Neural progenitor cell (in vitro differentiated cells): Measurements from ENCODE around the gene MBOAT1. TPM values are rescaled to one million over a fixed set of nuclear protein-coding genes. Genes with fewer than 3 reads are reported as not detected.

Experiments used
- DNase-seq: peaks from one replicate; pipeline ENCODE4 v3.0.0-alpha.2; 2016; ENCODE audit warnings: low spot score
- H2AFZ ChIP-seq: fragments of 200-600 bp; sonication (generic); replicated peaks from 2 replicates; pipeline ENCODE4 v1.6.1; 2016; ENCODE audit warnings: antibody characterized with exemption
- H3F3A ChIP-seq: fragments of 200-600 bp; sonication (generic); 2 replicates; pipeline ENCODE4 v1.6.1; 2016; ENCODE audit warnings: antibody characterized with exemption, low read depth
- H3K27ac ChIP-seq: fragments of 200-600 bp; sonication (generic); 2 replicates; pipeline ENCODE4 v1.5.1; 2016; ENCODE audit warnings: mild to moderate bottlenecking
- H3K27me3 ChIP-seq: fragments of 200-600 bp; sonication (generic); 2 replicates; pipeline ENCODE4 v1.6.1; 2016; ENCODE audit warnings: mild to moderate bottlenecking, moderate library complexity
- H3K36me3 ChIP-seq: fragments of 200-600 bp; sonication (generic); 2 replicates; pipeline ENCODE4 v1.5.1; 2016
- H3K4me1 ChIP-seq: fragments of 200-600 bp; sonication (generic); 2 replicates; pipeline ENCODE4 v1.6.1; 2016; ENCODE audit warnings: mixed run types
- H3K4me2 ChIP-seq: fragments of 200-600 bp; sonication (generic); 2 replicates; pipeline ENCODE4 v1.6.1; 2016
- H3K4me3 ChIP-seq: fragments of 200-600 bp; sonication (generic); 2 replicates; pipeline ENCODE4 v1.5.1; 2016
- H3K79me2 ChIP-seq: fragments of 200-600 bp; sonication (generic); 2 replicates; pipeline ENCODE4 v1.6.1; 2016; ENCODE audit warnings: low read depth
- H3K9ac ChIP-seq: fragments of 200-600 bp; sonication (generic); 2 replicates; pipeline ENCODE4 v1.6.1; 2016
- H3K9me3 ChIP-seq: fragments of 200-600 bp; sonication (generic); 2 replicates; pipeline ENCODE4 v1.5.1; 2016; ENCODE audit warnings: low read depth
- H4K20me1 ChIP-seq: fragments of 200-600 bp; sonication (generic); 2 replicates; pipeline ENCODE4 v1.6.1; 2016; ENCODE audit warnings: low read depth
- H3K27ac Mint-ChIP-seq: 3 replicates; pipeline ENCODE4 v1.8.0; 2021; ENCODE audit warnings: mixed read lengths
- H3K27me3 Mint-ChIP-seq: 2 replicates; pipeline ENCODE4 v1.8.0; 2022; ENCODE audit warnings: low read depth, mild to moderate bottlenecking, inconsistent platforms, moderate library complexity, mixed read lengths; ENCODE audit not compliant: insufficient read depth
- H3K36me3 Mint-ChIP-seq: 3 replicates; pipeline ENCODE4 v1.8.0; 2021; ENCODE audit warnings: mixed read lengths
- H3K4me1 Mint-ChIP-seq: 3 replicates; pipeline ENCODE4 v1.8.0; 2021; ENCODE audit warnings: mixed read lengths
- H3K4me3 Mint-ChIP-seq: 3 replicates; pipeline ENCODE4 v1.8.0; 2021; ENCODE audit warnings: mild to moderate bottlenecking, moderate library complexity, mixed read lengths
- H3K9me3 Mint-ChIP-seq: 3 replicates; pipeline ENCODE4 v1.8.0; 2020; ENCODE audit warnings: mixed read lengths
- EZH2 ChIP-seq: fragments of 200-600 bp; sonication (generic); IDR thresholded peaks from 2 replicates; pipeline ENCODE4 v1.6.1; 2017; ENCODE audit warnings: antibody characterized with exemption, mild to moderate bottlenecking, moderate library complexity
- EZH2phosphoT487 ChIP-seq: fragments of 200-600 bp; sonication (generic); IDR thresholded peaks from 2 replicates; pipeline ENCODE4 v1.6.1; 2017; ENCODE audit warnings: antibody characterized with exemption
- total RNA-seq: library from RNA; depleted of rRNA; stranded (reverse); fragments of >200 nt; gene quantifications from 2 replicates; pipeline ENCODE4 v1.2.3, GENCODE V29; 2015; ENCODE audit warnings: low replicate concordance
- TF ChIP-seq, protein P1 (sequence below): fragments of 200-600 bp; sonication (generic); IDR thresholded peaks from 2 replicates; pipeline ENCODE4 v1.5.1; 2017; ENCODE audit warnings: antibody characterized with exemption, mild to moderate bottlenecking

The MBOAT1 gene
- total RNA-seq, 1 donor from 2014 or later = 0.45 TPM

DNA sequence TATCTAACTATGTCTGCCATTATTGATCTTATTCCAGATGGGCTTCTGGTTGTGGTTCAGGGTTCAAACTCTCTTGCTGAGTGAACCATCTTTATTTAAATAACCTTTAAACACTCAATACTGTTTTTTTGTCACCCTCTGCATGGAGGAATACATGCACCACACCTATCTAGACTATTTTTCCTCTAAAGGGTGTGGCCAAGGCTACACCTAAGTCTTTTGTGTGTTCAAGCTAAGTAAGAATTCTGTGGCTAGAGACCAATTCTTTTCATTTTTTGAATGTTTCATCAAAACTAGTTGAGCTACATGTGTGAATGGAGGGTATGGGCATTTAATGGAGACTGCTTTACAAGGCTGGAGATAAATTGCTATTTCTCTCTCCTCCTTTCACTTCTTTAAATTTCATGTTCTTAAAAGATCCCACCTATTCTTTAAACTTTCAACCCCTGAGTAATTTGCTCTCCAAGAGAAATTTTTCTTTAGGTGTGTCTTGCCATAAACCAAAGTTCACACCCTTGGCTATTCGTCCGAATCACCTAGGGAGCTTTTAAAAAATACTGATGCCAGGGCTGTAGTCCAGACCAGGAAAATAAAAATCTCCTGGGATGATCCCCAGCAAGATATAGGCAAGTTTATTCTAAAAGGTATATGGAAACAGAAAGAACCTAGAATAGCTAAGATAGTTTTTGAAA lies 24.8 kb upstream of the MBOAT1 start:
- H3K4me3 Mint-ChIP-seq = no peak overlapping the region
- TF ChIP-seq, protein P1, sequence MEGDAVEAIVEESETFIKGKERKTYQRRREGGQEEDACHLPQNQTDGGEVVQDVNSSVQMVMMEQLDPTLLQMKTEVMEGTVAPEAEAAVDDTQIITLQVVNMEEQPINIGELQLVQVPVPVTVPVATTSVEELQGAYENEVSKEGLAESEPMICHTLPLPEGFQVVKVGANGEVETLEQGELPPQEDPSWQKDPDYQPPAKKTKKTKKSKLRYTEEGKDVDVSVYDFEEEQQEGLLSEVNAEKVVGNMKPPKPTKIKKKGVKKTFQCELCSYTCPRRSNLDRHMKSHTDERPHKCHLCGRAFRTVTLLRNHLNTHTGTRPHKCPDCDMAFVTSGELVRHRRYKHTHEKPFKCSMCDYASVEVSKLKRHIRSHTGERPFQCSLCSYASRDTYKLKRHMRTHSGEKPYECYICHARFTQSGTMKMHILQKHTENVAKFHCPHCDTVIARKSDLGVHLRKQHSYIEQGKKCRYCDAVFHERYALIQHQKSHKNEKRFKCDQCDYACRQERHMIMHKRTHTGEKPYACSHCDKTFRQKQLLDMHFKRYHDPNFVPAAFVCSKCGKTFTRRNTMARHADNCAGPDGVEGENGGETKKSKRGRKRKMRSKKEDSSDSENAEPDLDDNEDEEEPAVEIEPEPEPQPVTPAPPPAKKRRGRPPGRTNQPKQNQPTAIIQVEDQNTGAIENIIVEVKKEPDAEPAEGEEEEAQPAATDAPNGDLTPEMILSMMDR = no peak
- TF ChIP-seq EZH2phosphoT487 = no peak
- TF ChIP-seq EZH2 = no peak
- H3K4me1 Mint-ChIP-seq = no peaks in the 10 kb centered on the region
- Histone ChIP-seq H2AFZ (no peak overlapping the region), H4K20me1 (no peaks in the 10 kb centered on the region), H3K27me3 (no peaks in the 10 kb centered on the region), H3K36me3 (no peaks in the 10 kb centered on the region), H3K9ac (no peak overlapping the region), H3K4me2 (no peak overlapping the region), H3K4me1 (peaks cover 2% of the 10 kb centered on the region), H3K9me3 (no peaks in the 10 kb centered on the region), H3K27ac (no peak overlapping the region), H3F3A (no peaks in the 10 kb centered on the region), H3K4me3 (no peak overlapping the region), H3K79me2 (no peaks in the 10 kb centered on the region)
- peaks cover 2% of the 10 kb centered on the region for H3K27me3 Mint-ChIP-seq
- no peaks in the 10 kb centered on the region for H3K36me3 Mint-ChIP-seq
- H3K9me3 Mint-ChIP-seq = peaks cover 5% of the 10 kb centered on the region
- no peak for DNase-seq
- no peak overlapping the region for H3K27ac Mint-ChIP-seq

DNA sequence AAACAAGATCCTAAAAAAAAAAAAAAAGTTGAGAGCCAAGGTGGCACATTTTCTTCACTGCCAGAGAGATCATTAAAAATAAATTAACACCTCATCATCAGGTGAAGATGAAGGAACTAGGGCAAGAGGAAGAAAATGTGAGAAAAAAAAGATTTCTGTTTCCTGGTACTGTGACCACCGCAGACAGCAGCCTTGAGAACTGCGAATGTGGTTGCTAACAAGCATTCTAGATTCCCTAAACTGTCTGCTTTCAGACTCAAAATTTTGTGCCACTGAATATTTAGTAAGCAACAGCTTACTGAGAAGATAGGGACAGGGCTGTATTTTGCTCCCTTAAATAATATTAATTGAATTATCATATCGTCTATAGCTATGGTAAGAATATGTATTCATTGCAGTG lies 24.1 kb upstream of the MBOAT1 start:
- H3K27ac Mint-ChIP-seq = no peak overlapping the region
- H3K4me3 Mint-ChIP-seq = no peak overlapping the region
- H3K79me2 ChIP-seq = no peaks in the 10 kb centered on the region
- no peak overlapping the region for H3K9ac ChIP-seq
- H3K27me3 Mint-ChIP-seq = peaks cover 2% of the 10 kb centered on the region
- H3K36me3 Mint-ChIP-seq = no peaks in the 10 kb centered on the region
- no peak for DNase-seq
- H3K4me1 Mint-ChIP-seq = no peaks in the 10 kb centered on the region
- H3K4me1 ChIP-seq = no peaks in the 10 kb centered on the region
- no peak overlapping the region for H2AFZ ChIP-seq
- no peaks in the 10 kb centered on the region for H3K36me3 ChIP-seq
- no peak for TF ChIP-seq EZH2
- TF ChIP-seq, protein P1 = no peak
- no peak for TF ChIP-seq EZH2phosphoT487
- H3K4me2 ChIP-seq = no peak overlapping the region
- H3K4me3 ChIP-seq = no peak overlapping the region
- H3K9me3 Mint-ChIP-seq = peaks cover 5% of the 10 kb centered on the region
- H3K9me3 ChIP-seq = no peaks in the 10 kb centered on the region
- no peak overlapping the region for H3K27ac ChIP-seq
- no peaks in the 10 kb centered on the region for H4K20me1 ChIP-seq
- no peaks in the 10 kb centered on the region for H3F3A ChIP-seq
- no peaks in the 10 kb centered on the region for H3K27me3 ChIP-seq

DNA sequence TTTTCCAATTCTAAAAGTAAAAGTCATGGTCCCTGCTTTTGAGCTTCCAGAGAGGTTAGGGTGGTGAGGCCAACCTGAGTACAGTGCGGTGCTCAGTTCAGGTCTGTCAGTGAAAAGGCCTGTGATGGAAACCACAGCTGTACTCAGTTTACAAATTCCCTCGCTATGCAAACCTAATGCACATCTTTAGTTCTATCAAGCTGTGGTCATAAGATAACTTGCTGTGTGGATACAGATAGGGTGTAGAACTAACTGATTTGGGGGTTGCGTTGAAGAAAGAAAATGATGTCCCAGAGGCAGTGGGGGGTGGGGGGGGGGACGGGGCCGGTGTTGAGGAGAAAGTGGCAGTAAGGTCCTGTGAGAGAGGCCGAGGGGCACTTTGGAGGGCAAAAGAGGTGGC lies 22.8 kb upstream of the MBOAT1 start:
- no peak for DNase-seq
- H4K20me1 ChIP-seq = no peaks in the 10 kb centered on the region
- no peaks in the 10 kb centered on the region for H3K36me3 ChIP-seq
- no peak overlapping the region for H3K27ac Mint-ChIP-seq
- no peaks in the 10 kb centered on the region for H3K9me3 ChIP-seq
- no peaks in the 10 kb centered on the region for H3K4me1 ChIP-seq
- H3K4me2 ChIP-seq = no peak overlapping the region
- no peak overlapping the region for H2AFZ ChIP-seq
- H3K79me2 ChIP-seq = no peaks in the 10 kb centered on the region
- H3K27ac ChIP-seq = no peak overlapping the region
- no peak overlapping the region for H3K4me3 Mint-ChIP-seq
- no peak overlapping the region for H3K9ac ChIP-seq
- H3K9me3 Mint-ChIP-seq = peaks cover 5% of the 10 kb centered on the region
- no peaks in the 10 kb centered on the region for H3K4me1 Mint-ChIP-seq
- TF ChIP-seq EZH2 (no peak), EZH2phosphoT487 (no peak)
- TF ChIP-seq, protein P1 = no peak
- no peaks in the 10 kb centered on the region for H3K27me3 ChIP-seq
- H3K27me3 Mint-ChIP-seq = peaks cover 2% of the 10 kb centered on the region
- H3K4me3 ChIP-seq = no peak overlapping the region
- no peaks in the 10 kb centered on the region for H3K36me3 Mint-ChIP-seq
- H3F3A ChIP-seq = no peaks in the 10 kb centered on the region
